ENCODE data around the gene LRRC46. TPM values are rescaled to one million over a fixed set of nuclear protein-coding genes. Genes with fewer than 3 reads are reported as not detected.

The LRRC46 gene
- total and polyA plus RNA-seq, 2 of the 13 experiments (the other 11 are each of a cell fraction or from before 2014, with no cell fraction given) = 0.09 TPM

- TF ChIP-seq KLF12 (CRISPR knock-in tag; IDR thresholded peaks at IDR 0.05; ENCODE audit: borderline replicate concordance) (peak; percentile 64; the same call in 1 of the 2 replicates), SCMH1 (CRISPR knock-in tag; IDR thresholded peaks at IDR 0.05; ENCODE audit: borderline replicate concordance) (no peak), USF2 (IDR thresholded peaks at IDR 0.05; ENCODE audit: low read depth, low read length) (no peak), USF2 (CRISPR knock-in tag; IDR thresholded peaks at IDR 0.05; ENCODE audit: borderline replicate concordance) (no peak), HNRNPLL (IDR thresholded peaks at IDR 0.05; ENCODE audit: low read depth, low read length, poor library complexity, severe bottlenecking) (peak; percentile 89), THAP11 (CRISPR knock-in tag; IDR thresholded peaks at IDR 0.05) (peak; percentile 96), FLYWCH1 (CRISPR knock-in tag; IDR thresholded peaks at IDR 0.05) (no peak), ZSCAN9 (CRISPR knock-in tag; IDR thresholded peaks at IDR 0.05; ENCODE audit: borderline replicate concordance) (peak; percentile 85), ETV6 (CRISPR knock-in tag; conservative IDR thresholded peaks at IDR 0.05) (peak; percentile 38; the same call in 1 of the 2 replicates), ZMAT5 (CRISPR knock-in tag; IDR thresholded peaks at IDR 0.05; ENCODE audit: borderline replicate concordance, low read depth) (no peak), POGK (CRISPR knock-in tag; conservative IDR thresholded peaks at IDR 0.05) (peak; percentile 58; the same call in 1 of the 2 replicates), ZNF775 (CRISPR knock-in tag; IDR thresholded peaks at IDR 0.05; ENCODE audit: borderline replicate concordance) (no peak; the same call in 1 of the 2 replicates), GLI4 (CRISPR knock-in tag; IDR thresholded peaks at IDR 0.05; ENCODE audit: borderline replicate concordance) (peak; percentile 90), ZNF275 (CRISPR knock-in tag; IDR thresholded peaks at IDR 0.05; ENCODE audit: borderline replicate concordance) (peak; percentile 85; the same call in 1 of the 2 replicates), TCF12 (IDR thresholded peaks at IDR 0.05) (no peak), TCF12 (CRISPR knock-in tag; IDR thresholded peaks at IDR 0.05) (no peak), ARID3A (IDR thresholded peaks at IDR 0.05; ENCODE audit: low read depth, low read length) (0 out of 2 replicates have a peak, but pooled peaks have one; percentile 22), ASH2L (IDR thresholded peaks at IDR 0.05; ENCODE audit: insufficient read length, low read depth, low read length) (peak; percentile 95), MIXL1 (CRISPR knock-in tag; IDR thresholded peaks at IDR 0.05) (peak; percentile 76), ZZZ3 (CRISPR knock-in tag; IDR thresholded peaks at IDR 0.05; ENCODE audit: borderline replicate concordance) (peak; percentile 87; the same call in 1 of the 2 replicates), CCDC6 (CRISPR knock-in tag; IDR thresholded peaks at IDR 0.05) (peak; percentile 69; the same call in 1 of the 2 replicates)
Measured at GRCh38 chr17:47831003-47831933, at the start of gene LRRC46, which contains the start of gene MRPL10 (continued).

Measured in HepG2 (cell line).